Heart left ventricle (tissue), 16 donors: ENCODE results near the gene ARPP21. TPM values are rescaled to one million over a fixed set of nuclear protein-coding genes. Genes with fewer than 3 reads are reported as not detected.

Experiments
- ATAC-seq, 4 donors: fragments of 200-7000 bp; cut with Tn5 transposase; one replicate each; pipeline ENCODE4 v1.9.1; 2020 to 2022; ENCODE audit warnings: moderate library complexity in 4 of 4, mild to moderate bottlenecking in 3 of 4, moderate number of reproducible peaks in 1 of 4
- DNase-seq, 5 donors: peaks; one replicate each; pipeline ENCODE4 v3.0.0-alpha.2; 2020
- H3K27ac ChIP-seq, 12 donors: fragments of 200-600 bp; sonication (generic) in 4 of 12; one replicate each; pipeline versions ENCODE4 v1.5.0 to v1.8.0; 2016 to 2022; ENCODE audit warnings: mild to moderate bottlenecking in 2 of 12
- H3K27me3 ChIP-seq, 9 donors: fragments of 200-600 bp; sonication (generic) in 2 of 9; one replicate each; pipeline versions ENCODE4 v1.5.1 to v1.8.0; 2016 to 2022; ENCODE audit warnings: mild to moderate bottlenecking in 3 of 9
- H3K36me3 ChIP-seq, 9 donors: fragments of 200-600 bp; sonication (generic) in 2 of 9; one replicate each; pipeline versions ENCODE4 v1.5.0 to v1.8.0; 2018 to 2022; ENCODE audit warnings: mild to moderate bottlenecking in 2 of 9
- H3K4me1 ChIP-seq, 12 donors: fragments of 200-600 bp; sonication (generic) in 4 of 12; one replicate each; pipeline versions ENCODE4 v1.5.0 to v1.8.0; 2016 to 2022; ENCODE audit warnings: mild to moderate bottlenecking in 3 of 12
- H3K4me3 ChIP-seq, 12 donors: fragments of 200-600 bp; sonication (generic) in 4 of 12; one replicate each; pipeline versions ENCODE4 v1.5.0 to v1.8.0; 2017 to 2022; ENCODE audit warnings: mild to moderate bottlenecking in 9 of 12, moderate library complexity in 4 of 12
- H3K9me3 ChIP-seq, 12 donors: fragments of 200-600 bp; sonication (generic) in 4 of 12; one replicate each; pipeline versions ENCODE4 v1.5.0 to v1.8.0; 2016 to 2022; ENCODE audit warnings: mild to moderate bottlenecking in 1 of 12
- CTCF ChIP-seq, 12 donors: fragments of 200-600 bp; sonication (generic) in 4 of 12; IDR thresholded peaks; one replicate each; pipeline versions ENCODE4 v1.5.0 to v1.8.0; 2018 to 2022; ENCODE audit warnings: antibody characterized with exemption in 12 of 12, mild to moderate bottlenecking in 5 of 12
- POLR2A ChIP-seq, 2 donors: fragments of 450-650 bp; IDR thresholded peaks; one replicate each; pipeline ENCODE4 v1.6.1; 2017; ENCODE audit warnings: antibody characterized with exemption in 2 of 2, mild to moderate bottlenecking in 2 of 2, moderate library complexity in 2 of 2
- WGBS, 4 donors: extraction: QIAGEN DNeasy Blood & Tissue Kit in 2 of 4; methylation state at CpG; one replicate each; pipeline versions ENCODE4 v1.1.5 to v1.1.7; 2013 to 2018; 5-methylcytosine and 5-hydroxymethylcytosine counted together
- intact Hi-C, 10 donors: fragments of 100-400 bp; cut with DNase I; formaldehyde crosslinking; loops; one replicate each; pipeline versions ENCODE4 v1.11.1 to v1.14.2; 2022
- polyA plus RNA-seq, 2 donors: library from polyadenylated mRNA; stranded (reverse); fragments of 200-250 nt; gene quantifications; one replicate each; pipeline ENCODE4 v1.2.3, GENCODE V29; 2013
- total RNA-seq, 9 donors: library from RNA; depleted of rRNA in 2 of 9; stranded (reverse); fragments of >200 nt in 2 of 9; fragmentation: NEBNext Ultra II Directional in 3 of 9; extraction: Animal tissue kit (Norgen Biotek cat#: 25700) in 3 of 9; gene quantifications; one replicate each; pipeline versions ENCODE4 v1.1.0 to v1.2.4, GENCODE V29; 2016 to 2023
- donor health status: ischemic (EF 13 %, LVEDD 7.1; RV severe dilation, severe dysfunction).
- donor health status: healthy with polysubstance abuse.
- donor health status: DM: no; HTN: yes; CAD: no.
- donor health status: DM: no; HTN: no; CAD: no.
- donor health status: ischemic (EF 25% LVEDD 6.9; RV normal size, moderate dysfunction).
- donor health status: ischemic (EF 25% LVEDD 5.7; RV mildly dilated, moderate dysfunction).
- donor health status: healthy.
- donor health status: DM: yes; HTN: yes; CAD: no.
- donor health status: ischemic (EF 35%, LVEDD 5.7; RV mildly dilated, moderate dysfunction).
- donor health status: nonischemic (EF 11% LVEDD 7.7; RV severe dilation, severe dysfunction).
- donor health status: DM: yes; HTN: yes; CAD: no.
- donor health status: PGD.
- donor health status: ischemic (EF 29% LVEDD 5.4; RV normal size, mild dysfunction).
- donor health status: nonischemic (EF 23%, LVEDD 6.1; RV moderate dilation, normal function).

The ARPP21 gene
- total and polyA plus RNA-seq, 11 donors = 0.01 to 0.98 TPM; not detected in 9

- ATAC-seq (no peak), DNase-seq (no peak)
- 78 to 89% (median 85%) methylated on average over 5 of the region's 5 CpGs for WGBS, 4 donors
- intact Hi-C loops = no loop called here
- H3K4me3 ChIP-seq = no peak overlapping the region
- H3K4me1 ChIP-seq = no peaks in the 10 kb centered on the region
- H3K9me3 ChIP-seq = no peaks in the 10 kb centered on the region
- H3K36me3 ChIP-seq = no peaks in the 10 kb centered on the region
- no peak overlapping the region for H3K27ac ChIP-seq
- no peak for TF ChIP-seq POLR2A (IDR thresholded peaks at IDR 0.05)
- TF ChIP-seq CTCF (IDR thresholded peaks at IDR 0.05) = no peak
- no peaks in the 10 kb centered on the region for H3K27me3 ChIP-seq
Measured at GRCh38 chr3:35674451-35675109, 35.3 kb downstream of the ARPP21 start.

- H3K27me3 ChIP-seq = no peaks in the 10 kb centered on the region
- ATAC-seq (no peak), DNase-seq (no peak)
- 65 to 82% (median 75%) methylated on average over 1 of the region's 1 CpG for WGBS, 4 donors
- H3K4me1 ChIP-seq = no peaks in the 10 kb centered on the region
- no peak overlapping the region for H3K4me3 ChIP-seq
- intact Hi-C loops = no loop called here
- H3K36me3 ChIP-seq = no peaks in the 10 kb centered on the region
- no peaks in the 10 kb centered on the region for H3K9me3 ChIP-seq
- H3K27ac ChIP-seq = no peak overlapping the region
- TF ChIP-seq CTCF (IDR thresholded peaks at IDR 0.05) = no peak
- TF ChIP-seq POLR2A (IDR thresholded peaks at IDR 0.05) = no peak
Measured at GRCh38 chr3:35675206-35675605, 35.9 kb downstream of the ARPP21 start.

DNA sequence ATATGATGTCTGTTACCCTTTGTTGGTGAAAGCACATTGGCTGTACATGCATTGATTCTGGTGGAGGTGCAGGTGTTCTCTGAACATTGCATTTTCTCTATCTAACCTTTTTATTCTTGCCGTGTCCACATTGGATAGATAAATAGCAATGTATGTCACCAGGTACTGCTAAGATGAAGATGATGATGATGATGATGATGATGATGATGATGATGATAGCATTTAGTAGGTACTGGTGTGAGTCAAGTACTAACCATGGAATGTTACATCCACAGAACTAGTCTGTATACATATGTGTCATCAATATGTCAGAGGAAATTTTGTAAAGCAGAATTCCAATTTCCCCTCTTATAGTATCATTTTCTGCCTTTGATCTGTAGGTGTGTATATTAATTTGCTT is 36.3 kb downstream of the ARPP21 start:
- intact Hi-C loops = no loop called here
- TF ChIP-seq CTCF (IDR thresholded peaks at IDR 0.05) = no peak
- TF ChIP-seq POLR2A (IDR thresholded peaks at IDR 0.05) = no peak
- 91 to 94% (median 93%) methylated on average over 1 of the region's 1 CpG for WGBS, 4 donors
- H3K36me3 ChIP-seq = no peaks in the 10 kb centered on the region
- H3K27me3 ChIP-seq = no peaks in the 10 kb centered on the region
- no peaks in the 10 kb centered on the region for H3K9me3 ChIP-seq
- H3K4me3 ChIP-seq = no peak overlapping the region
- no peaks in the 10 kb centered on the region for H3K4me1 ChIP-seq
- no peak overlapping the region for H3K27ac ChIP-seq
- ATAC-seq (no peak), DNase-seq (no peak)

DNA sequence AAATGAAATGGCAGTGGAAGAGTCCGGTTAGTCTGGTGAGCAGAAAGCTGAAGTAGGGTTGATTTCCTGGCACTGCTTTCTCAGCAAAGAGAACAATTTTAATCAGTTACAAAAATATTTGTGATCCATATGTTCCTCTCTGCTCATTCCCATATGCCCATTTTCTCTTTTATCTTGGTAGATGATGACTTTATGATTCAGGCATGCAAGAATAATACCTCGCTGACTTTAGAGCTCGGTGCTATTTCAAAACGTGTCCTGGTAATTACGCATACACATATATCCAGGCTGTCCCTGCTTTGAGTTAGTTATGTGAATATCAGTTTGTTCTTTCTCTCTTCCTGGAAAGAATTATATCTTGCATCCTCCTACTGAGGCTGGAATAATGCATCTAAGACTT is 38.5 kb downstream of the ARPP21 start:
- 62 to 66% (median 65%) methylated on average over 5 of the region's 5 CpGs for WGBS, 4 donors
- Histone ChIP-seq H3K27me3 (peaks cover 0 to 3% (median 0%) of the 10 kb centered on the region in 9 donors), H3K9me3 (no peaks in the 10 kb centered on the region), H3K4me3 (no peak overlapping the region), H3K36me3 (no peaks in the 10 kb centered on the region), H3K4me1 (no peaks in the 10 kb centered on the region), H3K27ac (no peak overlapping the region)
- TF ChIP-seq CTCF (IDR thresholded peaks at IDR 0.05) = no peak
- TF ChIP-seq POLR2A (IDR thresholded peaks at IDR 0.05) = no peak
- intact Hi-C loops = no loop called here
- DNase-seq (no peak), ATAC-seq (no peak)
